Choroid plexus epithelial cell (primary cell): ENCODE results near the gene OR51E2.
"Not testable (repeated sequence)": the region's sequence is repeated elsewhere in the genome, so short reads cannot be mapped to it uniquely, and the experiment has no call there.

Experiments
- DNase-seq: peaks from one replicate; pipeline ENCODE4 v3.0.0-alpha.2; 2010; ENCODE audit warnings: low read depth
- H3K4me3 ChIP-seq: 2 replicates; pipeline ENCODE4 v1.5.1; 2011; ENCODE audit warnings: low read depth, mild to moderate bottlenecking, control low read depth, low read length, moderate library complexity
- CTCF ChIP-seq: conservative IDR thresholded peaks from 2 replicates; pipeline ENCODE4 v1.5.1; 2011; ENCODE audit warnings: low read depth, mild to moderate bottlenecking, control low read depth, inconsistent platforms, low read length, moderate library complexity

Gene OR51E2

DNA sequence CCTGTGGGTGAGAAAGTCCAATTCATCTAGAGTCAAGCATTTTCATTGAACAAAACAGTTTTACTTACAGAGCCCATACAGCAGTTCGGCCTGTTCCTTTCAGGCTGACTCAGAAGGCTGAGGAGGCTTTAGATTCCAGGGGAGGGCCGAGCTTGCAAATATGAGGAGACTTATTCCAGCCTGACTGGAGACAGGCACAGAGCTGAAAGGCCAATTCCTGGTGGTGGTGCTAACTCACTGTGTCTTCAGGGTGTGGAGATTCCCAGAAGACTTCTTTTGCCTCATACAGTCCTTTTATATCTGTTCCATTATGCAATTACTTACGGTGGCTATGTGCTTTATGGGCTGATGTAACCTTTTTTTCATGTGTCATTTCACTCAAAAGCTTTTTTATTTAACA lies at the start of gene OR51E2:
Gene OR51E2 (minus strand): TSS at position 269 of the 400 bp plus-strand sequence. CDS start 15,142 bp downstream, outside the sequence.
- DNase-seq = peak; percentile 19
- H3K4me3 ChIP-seq = no peak within 1 kb of the TSS

DNA sequence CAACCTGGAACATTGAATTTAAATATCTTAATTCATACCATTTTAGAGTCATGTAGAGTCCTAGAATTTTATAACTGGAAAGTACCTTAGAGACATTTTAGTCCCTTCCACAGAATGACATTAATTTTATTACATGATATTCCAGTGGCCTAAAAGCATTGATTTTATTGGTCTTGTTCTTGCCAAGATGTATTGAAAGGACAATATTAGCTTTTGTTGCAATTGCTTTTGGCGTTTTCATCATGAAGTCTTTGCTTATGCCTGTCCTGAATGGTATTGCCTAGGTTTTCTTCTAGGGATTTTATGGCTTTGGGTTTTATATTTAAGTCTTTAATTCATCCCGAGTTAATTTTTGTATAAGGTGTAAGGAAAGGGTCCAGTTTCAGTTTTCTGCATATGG lies 43.1 kb upstream of the OR51E2 start:
- no peak overlapping the region for H3K4me3 ChIP-seq
- no peak for TF ChIP-seq CTCF
- no peak for DNase-seq

More for the DNA sequence above, at the start of gene OR51E2:
- peak; percentile 2 for TF ChIP-seq CTCF

DNA sequence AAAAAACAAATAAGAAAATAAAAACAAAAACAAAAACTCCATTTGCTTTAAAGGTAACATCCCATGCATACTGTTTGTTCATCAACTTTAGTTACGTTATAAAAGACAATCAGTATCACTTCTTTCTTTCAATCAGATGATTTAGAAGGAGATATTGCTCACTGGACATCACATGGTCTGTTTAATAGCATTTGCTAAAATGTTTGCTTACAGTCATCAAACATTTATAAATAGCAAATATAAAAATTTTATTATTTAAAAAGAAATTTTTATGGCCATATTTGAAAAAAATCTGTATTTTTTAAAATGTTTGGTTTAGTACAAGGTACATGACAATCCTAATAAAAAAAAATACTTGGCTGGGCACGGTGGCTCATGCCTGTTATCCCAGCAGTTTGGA lies 29.5 kb upstream of the OR51E2 start:
- DNase-seq = no peak
- TF ChIP-seq CTCF = no peak
- no peak overlapping the region for H3K4me3 ChIP-seq

- not testable (repeated sequence) for DNase-seq, H3K4me3 ChIP-seq
Measured at GRCh38 chr11:4722616-4723534, 25.2 kb upstream of the OR51E2 start.

DNA sequence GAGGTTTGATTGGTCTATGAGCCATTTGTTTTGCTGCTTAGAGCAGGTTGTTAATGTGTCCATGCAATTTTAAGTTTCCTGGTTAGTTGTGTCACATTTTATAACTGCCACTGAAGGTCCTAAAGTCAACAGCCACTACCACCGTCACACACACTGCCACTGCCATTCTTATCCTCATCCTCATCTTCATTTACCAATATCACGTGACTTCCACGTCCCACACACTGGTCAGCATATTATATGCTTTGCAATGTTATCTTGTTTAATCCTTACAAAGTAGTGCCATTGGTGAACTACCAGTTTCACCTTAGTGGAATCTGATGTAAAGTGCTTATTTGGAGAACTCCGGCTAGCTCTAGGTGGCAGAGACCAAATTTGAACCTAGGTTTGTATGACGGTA lies 16.6 kb upstream of the OR51E2 start:
- H3K4me3 ChIP-seq = no peak overlapping the region
- no peak for DNase-seq
- no peak for TF ChIP-seq CTCF

- H3K4me3 ChIP-seq = no peak overlapping the region
- no peak for TF ChIP-seq CTCF
- no peak for DNase-seq
Measured at GRCh38 chr11:4713241-4713640, 15.6 kb upstream of the OR51E2 start.

DNA sequence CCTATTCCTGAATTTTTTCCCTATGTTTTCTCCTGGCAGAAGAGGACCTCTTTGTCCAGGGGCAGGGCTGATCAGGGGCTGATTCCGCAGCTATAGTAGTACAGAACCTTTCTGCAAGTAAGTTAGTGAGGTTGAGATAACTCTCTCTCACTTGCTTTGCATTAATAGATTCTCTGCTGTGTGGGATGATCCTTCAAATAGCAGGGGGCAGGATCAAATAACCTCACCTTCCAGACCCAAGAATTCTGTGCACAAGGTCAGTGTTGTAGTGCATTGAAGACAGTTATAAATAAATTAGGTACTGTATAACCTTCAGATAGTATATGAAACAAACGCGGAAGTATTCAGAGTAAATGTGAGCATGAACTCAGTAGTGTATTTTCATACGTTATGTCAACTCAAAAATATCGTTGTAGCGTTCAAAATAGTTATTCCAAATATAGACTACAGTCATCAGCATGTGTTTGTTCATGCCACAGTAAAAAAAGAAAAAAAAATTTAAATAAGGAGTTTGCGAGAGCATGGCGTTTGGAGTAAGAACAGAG lies 7.2 kb upstream of the OR51E2 start:
- H3K4me3 ChIP-seq = no peak overlapping the region
- TF ChIP-seq CTCF = no peak
- no peak for DNase-seq
